Measurements from ENCODE around the gene APOM. TPM values are rescaled to one million over a fixed set of nuclear protein-coding genes. Genes with fewer than 3 reads are reported as not detected.

Gene APOM
- total RNA-seq, 1 donor from 2014 or later, result not detected

DNA sequence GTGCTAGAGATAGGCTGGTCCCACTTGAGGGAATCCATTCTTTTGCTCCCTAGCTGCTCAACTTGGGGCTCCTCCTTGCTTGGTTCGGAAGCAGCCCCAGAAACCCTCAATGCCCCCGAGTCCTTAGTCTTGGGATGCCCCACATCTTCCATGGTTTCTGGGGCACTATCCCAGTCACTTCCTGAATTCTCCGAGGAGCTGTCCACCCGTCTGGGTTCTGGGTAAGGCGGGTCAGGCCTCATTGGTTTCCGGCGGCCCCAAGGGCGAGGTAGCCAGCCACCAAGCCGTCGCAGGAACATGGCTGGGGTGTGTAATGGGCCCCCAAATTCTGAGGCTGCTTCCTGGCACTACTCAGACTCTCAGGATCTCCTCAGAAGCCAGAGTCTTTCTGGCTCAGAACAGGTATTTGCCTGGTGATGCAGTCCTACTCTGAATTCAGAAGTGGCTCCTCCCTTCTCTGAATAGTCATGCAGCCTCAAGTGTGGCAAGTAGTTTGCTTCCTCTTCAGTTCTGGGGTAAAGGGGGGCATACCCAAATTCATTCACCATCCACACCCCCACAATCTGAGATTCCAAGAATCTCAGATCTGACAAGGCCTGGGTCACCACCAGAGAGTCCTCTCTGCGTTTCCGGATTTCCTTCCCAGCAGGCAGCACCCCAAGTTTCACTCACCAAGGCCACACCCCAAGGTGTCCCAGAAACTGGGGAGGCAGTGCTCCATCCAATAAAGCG lies 4.1 kb downstream of the APOM start:
- H3K4me1 ChIP-seq, result peaks cover 63% of the 10 kb centered on the region
- intact Hi-C loops (cut with DNase I), result no loop called here
- no peak for DNase-seq (ENCODE audit: extremely low spot score in 2 of 2)
- H3K4me3 ChIP-seq, result peak overlapping the region; percentile 60 to 87
- H3K9me3 ChIP-seq, result no peaks in the 10 kb centered on the region
- H3K36me3 ChIP-seq, result peaks cover 0 to 8% of the 10 kb centered on the region in 2 donors
- peak overlapping the region; percentile 91 for H3K27ac ChIP-seq
- TF ChIP-seq POLR2AphosphoS5 (IDR thresholded peaks at IDR 0.05; ENCODE audit: insufficient read depth in 1 of 2, low read depth in 1 of 2) (peak in 1 of 2 donors; percentile 24), CTCF (IDR thresholded peaks at IDR 0.05) (no peak)
- no peaks in the 10 kb centered on the region for H3K27me3 ChIP-seq

GRCh38 chr6:31660381-31661261 lies 4.9 kb downstream of the APOM start, which contains the start of gene C6orf47:
TSS of gene C6orf47 (minus strand) at chr6:31660778. CDS start at chr6:31659947, 831 bp downstream.
- intact Hi-C loops (cut with DNase I), result no loop called here
- Histone ChIP-seq H3K4me3 (peak within 1 kb of the TSS; percentile 60 to 87), H3K9me3 (no peaks in the 10 kb centered on the region), H3K27ac (peak within 1 kb of the TSS; percentile 91), H3K4me1 (peaks cover 63% of the 10 kb centered on the region), H3K36me3 (peaks cover 0 to 8% of the 10 kb centered on the region in 2 donors), H3K27me3 (no peaks in the 10 kb centered on the region)
- TF ChIP-seq CTCF (IDR thresholded peaks at IDR 0.05) (no peak), POLR2A (IDR thresholded peaks at IDR 0.05) (peak in 1 of 2 donors; percentile 77), POLR2AphosphoS5 (IDR thresholded peaks at IDR 0.05; ENCODE audit: insufficient read depth in 1 of 2, low read depth in 1 of 2) (peak; percentile 10 to 89)
- no peak for DNase-seq (ENCODE audit: extremely low spot score in 2 of 2)

GRCh38 chr6:31661262-31662123 lies 5.8 kb downstream of the APOM start:
- intact Hi-C loops (cut with DNase I), result no loop called here
- Histone ChIP-seq H3K9me3 (no peaks in the 10 kb centered on the region), H3K36me3 (peaks cover 0 to 8% of the 10 kb centered on the region in 2 donors), H3K4me1 (peaks cover 65% of the 10 kb centered on the region), H3K4me3 (peak overlapping the region; percentile 60 to 87), H3K27me3 (no peaks in the 10 kb centered on the region), H3K27ac (peak overlapping the region; percentile 91)
- no peak for DNase-seq (ENCODE audit: extremely low spot score in 2 of 2)
- TF ChIP-seq POLR2AphosphoS5 (IDR thresholded peaks at IDR 0.05; ENCODE audit: insufficient read depth in 1 of 2, low read depth in 1 of 2) (no peak), CTCF (IDR thresholded peaks at IDR 0.05) (no peak), POLR2A (IDR thresholded peaks at IDR 0.05) (no peak)

DNA sequence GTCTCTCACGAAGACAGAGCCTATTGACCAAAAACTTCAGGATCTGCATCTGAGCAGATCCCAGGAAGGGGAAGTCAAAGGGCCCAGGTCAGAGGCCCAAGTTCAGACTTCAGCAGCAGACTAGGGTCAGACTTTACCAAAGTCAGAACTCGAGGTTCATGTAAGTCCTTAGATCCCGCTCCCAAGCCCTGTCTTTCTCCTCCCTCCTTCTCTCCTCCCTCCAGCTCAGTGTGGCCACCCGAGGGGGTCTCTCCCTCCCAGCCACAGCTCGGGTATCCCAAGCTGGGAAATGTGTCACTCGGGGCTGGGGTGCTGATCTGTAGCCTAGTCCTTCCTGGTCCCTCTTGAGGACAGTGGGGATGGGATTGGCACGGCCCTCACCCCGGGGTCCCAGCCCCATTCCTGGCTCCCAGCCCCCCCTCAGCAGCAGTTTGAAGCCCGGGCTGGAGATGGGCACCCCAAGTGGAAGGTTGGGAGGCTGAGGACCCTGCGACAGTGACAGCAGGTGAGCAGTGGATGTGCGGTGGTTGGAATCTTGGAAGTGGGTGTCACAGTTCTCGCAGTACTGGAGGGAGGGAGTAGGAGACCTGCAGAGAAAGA lies 6.5 kb downstream of the APOM start:
- H3K4me1 ChIP-seq, result peaks cover 72% of the 10 kb centered on the region

More for the DNA sequence above, 6.5 kb downstream of the APOM start:
- DNase-seq (ENCODE audit: extremely low spot score in 2 of 2), result no peak
- H3K9me3 ChIP-seq, result no peaks in the 10 kb centered on the region
- TF ChIP-seq POLR2A (IDR thresholded peaks at IDR 0.05) (no peak), POLR2AphosphoS5 (IDR thresholded peaks at IDR 0.05; ENCODE audit: insufficient read depth in 1 of 2, low read depth in 1 of 2) (no peak), CTCF (IDR thresholded peaks at IDR 0.05) (no peak)
- H3K36me3 ChIP-seq, result peaks cover 0 to 14% of the 10 kb centered on the region in 2 donors
- no peaks in the 10 kb centered on the region for H3K27me3 ChIP-seq
- H3K27ac ChIP-seq, result peak overlapping the region; percentile 95
- intact Hi-C loops (cut with DNase I), result no loop called here
- H3K4me3 ChIP-seq, result no peak overlapping the region
